Activated CD8-positive, alpha-beta T cell treated with anti-CD3 and anti-CD28 coated beads for 36 hours (primary cell): ENCODE results near the gene SREBF2. TPM values are rescaled to one million over a fixed set of nuclear protein-coding genes. Genes with fewer than 3 reads are reported as not detected.

ENCODE experiments used
- ATAC-seq: fragments of 200-7000 bp; cut with Tn5 transposase; one replicate; pipeline ENCODE4 v1.10.0; 2021; ENCODE audit warnings: mild to moderate bottlenecking, moderate library complexity
- CTCF ChIA-PET: fragments of 350-600 bp; sonication (Branson Sonifier 250); formaldehyde crosslinking; loops from one replicate; lab custom pipeline; 2021; ENCODE audit warnings: antibody characterized with exemption; lab: Charles Lee
- POLR2A ChIA-PET: fragments of 350-600 bp; sonication (Branson Sonifier 250); formaldehyde crosslinking; loops from one replicate; lab custom pipeline; 2021; ENCODE audit warnings: antibody characterized with exemption; lab: Charles Lee
- DNase-seq: peaks from one replicate; pipeline ENCODE4 v3.0.0-alpha.2; 2020
- H3K27ac Mint-ChIP-seq: one replicate; pipeline ENCODE4 v1.8.0; 2021; ENCODE audit warnings: mild to moderate bottlenecking, mixed read lengths
- H3K27me3 Mint-ChIP-seq: one replicate; pipeline ENCODE4 v1.8.0; 2021; ENCODE audit warnings: mixed read lengths
- H3K36me3 Mint-ChIP-seq: one replicate; pipeline ENCODE4 v1.8.0; 2021; ENCODE audit warnings: low read depth, mixed read lengths
- H3K4me1 Mint-ChIP-seq: one replicate; pipeline ENCODE4 v1.8.0; 2021; ENCODE audit warnings: low read depth, mixed read lengths
- H3K4me3 Mint-ChIP-seq: one replicate; pipeline ENCODE4 v1.8.0; 2021; ENCODE audit warnings: mild to moderate bottlenecking, moderate library complexity, mixed read lengths
- H3K9me3 Mint-ChIP-seq: one replicate; pipeline ENCODE4 v1.8.0; 2021; ENCODE audit warnings: mixed read lengths
- intact Hi-C: fragments of 100-400 bp; cut with micrococcal nuclease; formaldehyde crosslinking; loops from one replicate; pipeline ENCODE4 v1.10.0; 2022
- total RNA-seq, 2 experiments: library from RNA; stranded (reverse); gene quantifications; one replicate each; pipeline ENCODE4 v1.2.3, GENCODE V29; 2021
- TF ChIP-seq, protein P1 (sequence below): fragments of 200-600 bp; IDR thresholded peaks from one replicate; pipeline ENCODE4 v1.8.0; 2022; ENCODE audit warnings: antibody characterized with exemption, mild to moderate bottlenecking

Gene SREBF2
- total RNA-seq, 2 experiments from 2014 or later: 87.1 to 92.9 TPM

DNA sequence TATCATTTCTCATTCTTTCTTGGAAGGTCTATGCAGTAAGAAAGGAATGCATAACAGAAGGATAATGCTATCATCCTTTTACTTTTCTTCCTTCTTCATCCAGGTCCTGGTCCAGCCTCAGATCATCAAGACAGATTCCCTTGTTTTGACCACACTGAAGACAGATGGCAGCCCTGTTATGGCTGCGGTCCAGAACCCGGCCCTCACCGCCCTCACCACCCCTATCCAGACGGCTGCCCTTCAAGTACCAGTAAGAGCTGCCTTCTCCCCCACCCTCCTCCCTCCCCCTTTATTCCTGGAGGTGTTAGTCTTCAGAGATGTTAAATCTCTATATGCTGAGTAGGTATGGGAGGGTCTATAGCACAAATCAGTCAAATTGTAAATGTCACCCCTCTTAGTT lies 37.9 kb downstream of the SREBF2 start:
- Mint-ChIP-seq H3K27me3 (no peaks in the 10 kb centered on the region), H3K9me3 (no peaks in the 10 kb centered on the region), H3K36me3 (peaks cover 69% of the 10 kb centered on the region), H3K4me3 (no peak overlapping the region), H3K27ac (no peak overlapping the region), H3K4me1 (peaks cover 48% of the 10 kb centered on the region)
- DNase-seq (no peak), ATAC-seq (no peak)
- intact Hi-C loops: loop anchor here (5.0 kb wide), 1 partner anchor 38 kb away; the partner anchor contains the start of gene SREBF2
- ChIA-PET POLR2A (interaction anchor here (1.0 to 3.8 kb wide), 4 partner anchors 8 to 32 kb away, joined by 3 to 44 read pairs (median 14); no protein-coding TSS in a partner anchor), CTCF (interaction anchor here (1.5 to 3.4 kb wide), 2 partner anchors 8 to 13 kb away, joined by 7 to 18 read pairs; no protein-coding TSS in a partner anchor)
- TF ChIP-seq, protein P1, sequence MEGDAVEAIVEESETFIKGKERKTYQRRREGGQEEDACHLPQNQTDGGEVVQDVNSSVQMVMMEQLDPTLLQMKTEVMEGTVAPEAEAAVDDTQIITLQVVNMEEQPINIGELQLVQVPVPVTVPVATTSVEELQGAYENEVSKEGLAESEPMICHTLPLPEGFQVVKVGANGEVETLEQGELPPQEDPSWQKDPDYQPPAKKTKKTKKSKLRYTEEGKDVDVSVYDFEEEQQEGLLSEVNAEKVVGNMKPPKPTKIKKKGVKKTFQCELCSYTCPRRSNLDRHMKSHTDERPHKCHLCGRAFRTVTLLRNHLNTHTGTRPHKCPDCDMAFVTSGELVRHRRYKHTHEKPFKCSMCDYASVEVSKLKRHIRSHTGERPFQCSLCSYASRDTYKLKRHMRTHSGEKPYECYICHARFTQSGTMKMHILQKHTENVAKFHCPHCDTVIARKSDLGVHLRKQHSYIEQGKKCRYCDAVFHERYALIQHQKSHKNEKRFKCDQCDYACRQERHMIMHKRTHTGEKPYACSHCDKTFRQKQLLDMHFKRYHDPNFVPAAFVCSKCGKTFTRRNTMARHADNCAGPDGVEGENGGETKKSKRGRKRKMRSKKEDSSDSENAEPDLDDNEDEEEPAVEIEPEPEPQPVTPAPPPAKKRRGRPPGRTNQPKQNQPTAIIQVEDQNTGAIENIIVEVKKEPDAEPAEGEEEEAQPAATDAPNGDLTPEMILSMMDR: no peak

DNA sequence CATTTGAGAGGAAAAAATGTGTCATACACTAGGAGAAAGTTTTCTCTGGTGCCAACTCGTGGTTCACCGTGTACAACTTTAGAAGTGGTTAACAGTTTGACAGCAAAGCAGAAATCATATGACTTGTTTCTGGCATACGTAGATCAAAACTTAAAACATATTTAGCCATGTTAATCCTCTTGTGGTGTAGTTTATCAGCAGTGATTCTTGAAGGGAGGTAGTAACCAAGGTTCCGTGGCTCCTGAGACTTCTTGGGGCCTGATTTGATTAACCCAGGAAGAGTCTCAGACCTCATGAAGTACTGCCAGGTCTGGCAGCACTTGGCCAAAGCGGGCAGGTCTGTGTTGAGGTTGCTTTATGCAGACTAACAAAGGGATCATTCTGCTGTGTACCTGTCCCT lies 40.5 kb downstream of the SREBF2 start:
- H3K36me3 Mint-ChIP-seq: peaks cover 75% of the 10 kb centered on the region
- intact Hi-C loops: loop anchor here (1.0 to 5.0 kb wide), 3 partner anchors 10 to 41 kb away; partner anchors contain the start of gene SREBF2
- no peaks in the 10 kb centered on the region for H3K9me3 Mint-ChIP-seq
- DNase-seq (peak; percentile 67), ATAC-seq (peak; percentile 85)
- TF ChIP-seq, protein P1: no peak
- peak overlapping the region; percentile 0 for H3K4me3 Mint-ChIP-seq
- peak overlapping the region; percentile 70 for H3K27ac Mint-ChIP-seq
- POLR2A ChIA-PET: interaction anchor here (0.6 to 3.8 kb wide), 9 partner anchors 11 to 74 kb away, joined by 3 to 44 read pairs (median 6); partner anchors contain the start of gene CCDC134
- no peaks in the 10 kb centered on the region for H3K27me3 Mint-ChIP-seq
- CTCF ChIA-PET: interaction anchor here (1.4 to 3.4 kb wide), 2 partner anchors 10 to 16 kb away, joined by 11 to 18 read pairs; no protein-coding TSS in a partner anchor
- peaks cover 52% of the 10 kb centered on the region for H3K4me1 Mint-ChIP-seq

DNA sequence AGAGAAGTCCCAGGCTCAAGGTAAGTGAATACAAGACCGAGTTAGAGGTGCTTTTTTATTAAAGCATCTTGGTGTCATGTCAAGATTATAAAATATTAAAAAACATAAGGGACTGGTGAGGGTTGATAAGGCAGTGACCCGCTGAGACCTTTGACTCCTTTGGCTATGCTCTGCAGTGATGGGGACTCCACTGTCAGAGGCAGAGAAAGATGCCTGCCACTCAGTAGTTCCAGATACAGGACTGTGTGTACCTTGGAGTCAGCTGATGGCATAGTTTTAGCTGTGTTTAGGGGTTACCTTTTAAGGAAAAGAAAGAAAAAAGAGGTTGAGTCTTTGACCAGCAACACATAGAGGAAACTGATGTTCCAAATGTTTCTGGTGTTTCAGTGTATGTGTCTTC lies 41.2 kb downstream of the SREBF2 start:
- TF ChIP-seq, protein P1: no peak
- POLR2A ChIA-PET: interaction anchor here (1.0 to 3.8 kb wide), 7 partner anchors 11 to 66 kb away, joined by 3 to 26 read pairs (median 6); partner anchors contain the start of gene SREBF2

DNA sequence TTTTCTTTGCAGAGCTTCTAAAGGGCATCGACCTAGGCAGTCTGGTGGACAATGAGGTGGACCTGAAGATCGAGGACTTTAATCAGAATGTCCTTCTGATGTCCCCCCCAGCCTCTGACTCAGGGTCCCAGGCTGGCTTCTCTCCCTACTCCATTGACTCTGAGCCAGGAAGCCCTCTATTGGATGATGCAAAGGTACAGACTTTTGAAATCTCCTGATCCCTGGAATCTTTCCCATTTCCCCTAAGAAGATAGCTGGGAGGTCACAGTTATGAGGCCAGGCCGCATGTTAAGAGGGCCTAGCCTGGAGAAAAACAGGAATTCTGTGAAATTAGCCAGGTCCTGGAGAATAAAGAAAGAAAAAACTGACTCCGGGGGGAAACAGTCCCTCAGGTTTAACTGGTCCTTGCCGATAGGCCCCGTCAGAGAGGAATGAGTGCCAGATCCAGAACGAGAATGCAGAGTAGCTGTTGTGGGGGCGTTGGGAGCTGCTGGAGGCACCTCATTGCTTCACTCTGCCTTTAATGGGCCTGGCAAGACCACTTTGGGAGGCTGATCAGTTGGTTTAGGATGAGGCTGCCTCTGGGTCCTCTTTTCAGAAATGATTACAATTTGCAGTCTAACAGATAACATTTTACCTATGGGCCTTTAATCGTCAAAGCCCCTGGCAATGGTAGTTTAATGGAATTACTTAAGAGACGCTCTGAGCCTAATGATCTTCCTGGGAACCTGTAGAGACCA lies 42.8 kb downstream of the SREBF2 start:
- Mint-ChIP-seq H3K9me3 (no peaks in the 10 kb centered on the region), H3K27ac (no peak overlapping the region), H3K4me3 (no peak overlapping the region), H3K36me3 (peaks cover 74% of the 10 kb centered on the region), H3K27me3 (no peaks in the 10 kb centered on the region), H3K4me1 (peaks cover 52% of the 10 kb centered on the region)
- ATAC-seq: no peak
- ChIA-PET CTCF (interaction anchor here (1.0 to 1.5 kb wide), 6 partner anchors 14 to 65 kb away, joined by 3 to 4 read pairs (median 4); no protein-coding TSS in a partner anchor), POLR2A (interaction anchor here (0.6 to 2.7 kb wide), 6 partner anchors 13 to 86 kb away, joined by 3 to 19 read pairs (median 4); no protein-coding TSS in a partner anchor)
- no peak for DNase-seq
- intact Hi-C loops: no loop called here
- TF ChIP-seq, protein P1: no peak

More for the DNA sequence above, 41.2 kb downstream of the SREBF2 start:
- H3K36me3 Mint-ChIP-seq: peaks cover 75% of the 10 kb centered on the region
- H3K27me3 Mint-ChIP-seq: no peaks in the 10 kb centered on the region
- CTCF ChIA-PET: interaction anchor here (1.1 to 1.5 kb wide), 3 partner anchors 10 to 51 kb away, joined by 3 read pairs; no protein-coding TSS in a partner anchor
- intact Hi-C loops: loop anchor here (5.0 kb wide), 1 partner anchor 42 kb away; the partner anchor contains the start of gene SREBF2
- no peak overlapping the region for H3K4me3 Mint-ChIP-seq
- H3K27ac Mint-ChIP-seq: peak overlapping the region; percentile 70
- ATAC-seq: no peak
- no peaks in the 10 kb centered on the region for H3K9me3 Mint-ChIP-seq
- peaks cover 52% of the 10 kb centered on the region for H3K4me1 Mint-ChIP-seq
- no peak for DNase-seq
